Mucosa of descending colon (tissue), 3 donors: ENCODE measurements around the gene LILRA1. TPM values are rescaled to one million over a fixed set of nuclear protein-coding genes. Genes with fewer than 3 reads are reported as not detected.
"Not testable (repeated sequence)": the region's sequence is repeated elsewhere in the genome, so short reads cannot be mapped to it uniquely, and the experiment has no call there.

Experiments used
- ATAC-seq: fragments of 200-7000 bp; cut with Tn5 transposase; one replicate; pipeline ENCODE4 v1.9.1; 2020; ENCODE audit warnings: mild to moderate bottlenecking, moderate library complexity
- DNase-seq, 3 donors: peaks; one replicate each; pipeline ENCODE4 v3.0.0-alpha.2; 2020
- H3K36me3 ChIP-seq: fragments of 200-600 bp; one replicate; pipeline ENCODE4 v1.8.0; 2021; ENCODE audit warnings: low read depth, mild to moderate bottlenecking
- H3K4me1 ChIP-seq: fragments of 200-600 bp; one replicate; pipeline ENCODE4 v1.8.0; 2021; ENCODE audit warnings: low read depth, mild to moderate bottlenecking
- H3K4me3 ChIP-seq: fragments of 200-600 bp; one replicate; pipeline ENCODE4 v1.8.0; 2021; ENCODE audit warnings: mild to moderate bottlenecking
- H3K9me3 ChIP-seq: fragments of 200-600 bp; one replicate; pipeline ENCODE4 v1.8.0; 2021; ENCODE audit warnings: mild to moderate bottlenecking
- intact Hi-C, 2 donors: fragments of 100-400 bp; cut with DNase I in 1 of 2; cut with micrococcal nuclease in 1 of 2; formaldehyde crosslinking; loops; one replicate each; pipeline versions ENCODE4 v1.11.0 to v1.11.1; 2022; cut with DNase I, micrococcal nuclease
- long read RNA-seq, 2 donors: library from polyadenylated mRNA; unstranded; transcript quantifications; one replicate each; pipeline ENCODE4 v2.0.0, GENCODE V29; 2019 to 2021
- total RNA-seq, 3 donors: library from RNA; stranded (reverse); fragmentation: NEBNext Ultra II Directional in 2 of 3; extraction: Animal tissue kit (Norgen Biotek cat#: 25700) in 2 of 3; gene quantifications; one replicate each; pipeline versions ENCODE4 v1.2.1 to v1.2.4, GENCODE V29; 2021 to 2023
- TF ChIP-seq, protein P1 (sequence below): fragments of 200-600 bp; IDR thresholded peaks from one replicate; pipeline ENCODE4 v1.8.0; 2022; ENCODE audit warnings: antibody characterized with exemption, mild to moderate bottlenecking
- donor health status: DM: no; HTN: no; CAD: no; lungs with moderate emphysema.
- donor health status: DM: no; HTN: no; CAD: no.
- donor health status: DM: no; HTN: yes; CAD: no.

Gene LILRA1
- 1 to 10 TPM in 1 of 3 donors, under 1 TPM in 2; 0.49 to 2.4 (median 0.76) TPM for total RNA-seq
- long read RNA-seq, donor 1, partial matches to known transcripts = 0 of 1 reads
- long read RNA-seq, donor 1, other reads (novel, unspliced or antisense) = 1 of 1 reads
- long read RNA-seq, donor 2, partial matches to known transcripts = 0 of 1 reads
- long read RNA-seq, donor 2, other reads (novel, unspliced or antisense) = 1 of 1 reads

DNA sequence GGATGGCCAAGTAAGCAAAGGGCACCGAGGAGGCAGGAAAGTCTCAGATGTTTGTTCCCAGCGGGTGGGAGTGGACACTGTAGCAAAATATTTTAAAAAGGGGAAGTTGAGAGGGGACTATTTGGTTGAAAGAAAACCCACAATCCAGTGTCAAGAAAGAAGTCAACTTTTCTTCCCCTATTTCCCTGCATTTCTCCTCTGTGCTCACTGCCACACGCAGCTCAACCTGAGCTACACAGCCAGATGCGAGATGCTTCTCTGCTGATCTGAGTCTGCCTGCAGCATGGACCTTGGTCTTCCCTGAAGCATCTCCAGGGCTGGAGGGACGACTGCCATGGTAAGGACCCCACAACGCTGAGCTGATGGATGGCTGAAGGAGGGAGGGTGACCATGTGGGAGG is at the start of gene LILRA1:
Gene LILRA1 (plus strand): TSS at position 188 of the 400 bp plus-strand sequence. CDS start 613 bp downstream, outside the sequence.
- ATAC-seq = peak; percentile 27
- H3K4me3 ChIP-seq, H3K36me3 ChIP-seq, H3K4me1 ChIP-seq, H3K9me3 ChIP-seq, DNase-seq, intact Hi-C loops: not testable (repeated sequence)

DNA sequence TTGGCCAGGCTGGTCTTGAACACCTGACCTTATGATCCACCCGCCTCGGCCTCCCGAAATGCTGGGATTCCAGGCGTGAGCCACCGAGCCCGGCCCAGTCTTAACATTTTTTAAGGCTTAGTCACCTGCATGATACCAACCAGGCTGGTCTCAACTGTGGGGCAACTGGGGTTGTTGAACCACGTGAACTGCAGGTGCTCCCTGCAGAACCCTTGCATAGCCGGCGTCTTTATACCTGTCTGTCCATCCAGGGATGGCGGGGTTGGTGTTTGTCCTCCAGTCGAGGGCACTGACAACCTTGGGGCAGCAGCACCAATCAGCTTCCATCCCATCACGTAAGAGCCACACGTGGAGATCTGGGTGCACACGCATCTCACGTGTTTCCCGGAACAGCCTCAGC is 44.6 kb upstream of the LILRA1 start:
- TF ChIP-seq, protein P1, sequence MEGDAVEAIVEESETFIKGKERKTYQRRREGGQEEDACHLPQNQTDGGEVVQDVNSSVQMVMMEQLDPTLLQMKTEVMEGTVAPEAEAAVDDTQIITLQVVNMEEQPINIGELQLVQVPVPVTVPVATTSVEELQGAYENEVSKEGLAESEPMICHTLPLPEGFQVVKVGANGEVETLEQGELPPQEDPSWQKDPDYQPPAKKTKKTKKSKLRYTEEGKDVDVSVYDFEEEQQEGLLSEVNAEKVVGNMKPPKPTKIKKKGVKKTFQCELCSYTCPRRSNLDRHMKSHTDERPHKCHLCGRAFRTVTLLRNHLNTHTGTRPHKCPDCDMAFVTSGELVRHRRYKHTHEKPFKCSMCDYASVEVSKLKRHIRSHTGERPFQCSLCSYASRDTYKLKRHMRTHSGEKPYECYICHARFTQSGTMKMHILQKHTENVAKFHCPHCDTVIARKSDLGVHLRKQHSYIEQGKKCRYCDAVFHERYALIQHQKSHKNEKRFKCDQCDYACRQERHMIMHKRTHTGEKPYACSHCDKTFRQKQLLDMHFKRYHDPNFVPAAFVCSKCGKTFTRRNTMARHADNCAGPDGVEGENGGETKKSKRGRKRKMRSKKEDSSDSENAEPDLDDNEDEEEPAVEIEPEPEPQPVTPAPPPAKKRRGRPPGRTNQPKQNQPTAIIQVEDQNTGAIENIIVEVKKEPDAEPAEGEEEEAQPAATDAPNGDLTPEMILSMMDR = no peak
- no peaks in the 10 kb centered on the region for H3K36me3 ChIP-seq
- DNase-seq (no peak), ATAC-seq (no peak)
- H3K4me3 ChIP-seq = no peak overlapping the region
- intact Hi-C loops = no loop called here
- H3K4me1 ChIP-seq = no peaks in the 10 kb centered on the region
- H3K9me3 ChIP-seq = no peaks in the 10 kb centered on the region

DNA sequence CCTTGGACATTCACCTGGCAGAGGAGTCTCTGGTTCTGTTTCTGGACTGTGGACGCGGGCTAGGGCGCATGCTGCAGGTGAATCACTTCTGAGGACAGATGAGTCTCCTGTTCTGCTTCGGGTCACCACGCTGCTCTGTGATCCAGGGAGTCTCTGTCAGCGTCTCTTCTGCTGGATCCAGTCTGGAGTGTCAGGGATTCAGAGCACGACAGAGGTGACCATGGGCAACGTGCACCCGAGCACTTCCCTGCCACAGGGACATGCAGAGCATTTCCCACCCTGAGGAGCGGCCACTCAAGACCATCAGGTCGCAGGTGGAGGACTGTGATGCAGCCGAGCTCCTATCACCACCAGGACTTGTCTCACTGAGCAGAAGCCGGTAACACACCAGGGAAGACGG is 44.2 kb upstream of the LILRA1 start:
- H3K4me1 ChIP-seq = no peaks in the 10 kb centered on the region
- no peaks in the 10 kb centered on the region for H3K9me3 ChIP-seq
- no peak overlapping the region for H3K4me3 ChIP-seq
- TF ChIP-seq, protein P1 = no peak
- no peaks in the 10 kb centered on the region for H3K36me3 ChIP-seq
- no peak for ATAC-seq
- no peak for DNase-seq
- intact Hi-C loops = no loop called here

DNA sequence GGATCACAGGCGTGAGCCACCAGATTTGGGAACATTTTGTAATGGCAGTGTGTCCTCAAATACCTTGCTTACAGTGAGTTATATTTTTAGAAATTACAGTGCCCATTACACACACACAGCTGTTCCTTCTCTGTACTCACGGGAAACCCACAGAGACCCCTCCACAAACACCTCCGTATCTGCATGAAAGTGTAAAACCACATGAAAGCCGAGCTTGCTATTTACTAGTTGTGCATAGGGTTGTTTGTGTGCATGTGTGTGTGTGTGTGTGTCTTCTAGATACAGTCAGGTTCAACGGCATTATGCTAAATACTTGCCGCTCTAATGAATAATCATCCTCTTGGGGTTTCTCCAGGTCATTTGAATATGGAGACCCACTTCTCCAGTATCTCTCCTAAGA is 42.1 kb upstream of the LILRA1 start:
- H3K4me3 ChIP-seq = no peak overlapping the region
- no peaks in the 10 kb centered on the region for H3K4me1 ChIP-seq
- DNase-seq (no peak), ATAC-seq (no peak)
- intact Hi-C loops = no loop called here
- H3K9me3 ChIP-seq = no peaks in the 10 kb centered on the region
- TF ChIP-seq, protein P1 = no peak
- H3K36me3 ChIP-seq = no peaks in the 10 kb centered on the region

DNA sequence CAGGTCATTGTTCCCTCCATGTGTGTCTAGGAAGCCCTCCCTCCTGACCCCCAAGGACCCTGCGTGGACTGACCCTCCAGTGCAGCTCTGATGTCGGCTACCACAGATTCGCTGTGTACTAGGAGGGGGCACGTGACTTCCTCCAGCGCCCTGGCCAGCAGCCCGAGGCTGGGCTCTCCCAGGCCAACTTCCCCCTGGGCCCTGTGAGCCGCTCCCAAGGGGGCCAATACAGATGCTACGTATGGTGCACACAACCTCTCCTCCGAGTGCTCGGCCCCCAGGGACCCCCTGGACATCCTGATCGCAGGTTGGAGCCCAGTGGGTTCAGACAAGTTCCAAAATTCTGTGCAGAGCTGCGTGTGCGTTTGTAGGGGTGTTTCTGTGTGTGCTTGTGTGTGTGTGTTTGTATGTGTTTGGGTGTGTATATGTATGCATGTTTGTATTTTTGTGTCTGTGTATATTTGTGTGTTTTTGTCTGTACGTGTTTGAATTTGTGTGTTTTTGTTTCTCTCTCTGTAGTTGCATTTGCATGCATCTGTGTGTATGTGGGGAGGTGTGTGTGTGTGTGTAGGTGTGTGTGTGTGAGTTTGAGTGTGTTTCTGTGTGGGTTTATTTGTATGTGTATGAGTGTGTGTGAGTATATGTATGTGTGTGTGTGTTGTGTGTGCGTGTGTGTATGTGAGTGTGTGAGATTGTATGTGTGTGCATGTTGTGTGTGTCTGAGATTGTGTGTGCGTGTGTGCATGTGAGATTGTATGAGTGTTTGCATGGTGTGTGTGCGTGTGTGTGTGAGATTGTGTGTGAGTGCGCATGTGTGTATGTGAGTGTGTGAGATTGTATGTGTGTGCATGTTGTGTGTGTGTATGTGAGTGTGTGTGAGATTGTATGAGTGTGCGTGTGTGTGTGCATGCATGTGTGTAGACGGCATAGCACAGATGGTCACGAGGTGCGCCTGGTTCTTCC is 41.2 kb upstream of the LILRA1 start:
- Histone ChIP-seq H3K4me3 (no peak overlapping the region), H3K36me3 (no peaks in the 10 kb centered on the region), H3K4me1 (no peaks in the 10 kb centered on the region), H3K9me3 (no peaks in the 10 kb centered on the region)
- peak in 1 of 3 donors; percentile 18 for DNase-seq
- intact Hi-C loops = no loop called here
- TF ChIP-seq, protein P1 = no peak
- no peak for ATAC-seq

DNA sequence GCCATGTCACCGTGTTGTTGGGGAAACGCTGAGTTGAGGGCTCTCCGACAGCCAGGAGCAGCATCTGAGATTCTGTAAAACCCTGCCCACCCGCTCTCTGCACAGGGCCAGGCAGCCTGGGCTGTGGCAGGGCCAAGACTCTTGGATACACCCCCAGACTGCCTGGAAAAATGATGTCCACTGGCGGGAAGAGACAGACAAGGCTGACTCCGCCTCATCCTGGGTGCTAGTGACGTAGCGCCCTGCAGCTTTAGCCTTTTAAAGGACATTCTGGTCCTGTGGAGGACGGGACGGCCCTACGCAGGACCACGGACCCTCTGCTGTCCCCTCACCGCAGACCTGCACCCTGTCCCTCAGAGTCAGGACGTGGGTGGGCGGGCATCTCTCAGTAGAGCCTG is 40.5 kb upstream of the LILRA1 start:
- no peaks in the 10 kb centered on the region for H3K9me3 ChIP-seq
- TF ChIP-seq, protein P1 = no peak
- no peaks in the 10 kb centered on the region for H3K4me1 ChIP-seq
- ATAC-seq (no peak), DNase-seq (no peak)
- no peak overlapping the region for H3K4me3 ChIP-seq
- H3K36me3 ChIP-seq = no peaks in the 10 kb centered on the region
- intact Hi-C loops = no loop called here
